Activated CD4-positive, alpha-beta T cell treated with anti-CD3 and anti-CD28 coated beads for 1 hour (primary cell): ENCODE data around the gene ZNF462.

Experiments used
- DNase-seq: peaks from one replicate; pipeline ENCODE4 v3.0.0-alpha.2; 2020

Gene ZNF462

DNA sequence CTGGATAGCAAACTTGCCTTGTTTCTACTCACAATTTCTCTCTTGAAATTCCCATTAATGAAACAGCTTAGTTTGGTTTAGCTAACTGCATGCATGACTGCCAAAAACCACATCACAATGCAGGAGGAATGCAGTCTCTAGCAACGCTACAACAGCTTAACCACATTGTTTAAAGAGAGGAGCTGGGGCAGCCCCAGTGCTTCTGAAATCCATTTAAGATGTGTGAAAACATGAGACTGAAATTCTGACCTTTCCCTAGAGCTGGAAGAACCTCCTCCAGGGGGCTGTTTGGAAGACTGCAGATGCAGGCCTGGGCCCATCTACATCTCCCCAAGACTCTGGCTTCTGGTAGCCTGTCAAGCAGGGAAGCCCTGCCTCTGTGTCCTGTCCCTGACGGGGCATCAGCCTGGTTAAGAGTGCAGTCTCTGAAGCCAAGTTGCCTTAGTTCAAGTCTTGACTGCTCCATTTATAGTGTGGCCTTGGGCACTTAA lies 157.1 kb downstream of the ZNF462 start:
- no peak for DNase-seq

DNA sequence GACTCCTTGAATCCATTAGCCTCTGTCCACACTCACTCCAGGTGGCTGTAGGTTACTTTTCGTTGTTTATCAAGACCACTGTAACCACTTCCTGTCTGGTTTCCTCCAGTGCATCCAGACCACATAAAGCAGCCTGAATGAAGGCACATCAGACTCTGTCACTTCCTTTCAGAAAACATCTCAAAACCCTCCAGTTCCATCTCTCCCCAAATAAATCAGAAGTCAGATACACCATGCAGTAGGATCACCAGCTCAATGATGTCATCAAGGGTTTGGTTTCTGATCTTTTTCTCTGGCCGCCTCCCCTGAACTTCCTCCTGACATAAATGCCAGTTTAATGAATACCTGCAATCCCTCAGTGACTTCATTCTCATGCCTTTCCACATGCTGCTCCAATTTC lies 161.2 kb downstream of the ZNF462 start:
- DNase-seq: no peak

DNA sequence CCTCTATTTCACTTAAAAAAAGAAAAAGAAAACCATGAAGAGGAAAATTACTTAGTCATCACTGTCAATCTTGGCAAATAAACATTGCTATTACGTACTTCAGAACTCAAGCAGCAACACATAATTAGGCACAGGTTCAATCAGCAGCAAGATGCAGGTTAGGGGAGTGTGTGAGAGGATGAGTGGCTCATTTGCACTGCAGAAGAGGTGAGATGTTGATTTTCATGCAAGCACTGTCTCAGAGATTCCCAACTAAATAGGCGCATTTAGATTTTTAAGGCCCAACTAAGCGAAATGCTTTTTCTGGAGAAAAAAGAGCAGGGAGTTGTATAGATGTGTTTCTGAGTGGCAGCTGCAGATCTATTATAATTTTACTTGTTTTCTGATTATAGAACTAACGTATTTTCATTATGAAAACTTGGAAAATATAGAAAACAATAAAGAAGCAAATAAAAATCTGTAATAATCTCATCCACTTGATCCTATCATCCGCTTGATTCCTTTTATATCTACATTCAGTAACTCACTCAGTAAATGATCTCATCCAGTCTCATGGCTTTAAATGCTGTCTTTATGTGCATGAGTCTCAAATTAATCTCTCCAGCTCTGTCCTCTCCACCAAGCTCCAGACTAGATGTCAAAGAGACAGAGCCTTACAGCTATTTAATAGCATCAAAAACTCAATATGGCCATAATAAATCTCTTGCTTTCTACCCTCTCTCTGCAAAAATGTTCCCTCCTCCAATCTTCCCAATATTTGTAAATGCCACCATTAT lies 162.5 kb downstream of the ZNF462 start:
- no peak for DNase-seq

GRCh38 chr9:107029146-107029545 lies 166.2 kb downstream of the ZNF462 start:
- DNase-seq: no peak

- DNase-seq: no peak
Observed at GRCh38 chr9:107033966-107034365, 171.0 kb downstream of the ZNF462 start.

GRCh38 chr9:107034831-107035230 lies 171.9 kb downstream of the ZNF462 start:
- DNase-seq: no peak

DNA sequence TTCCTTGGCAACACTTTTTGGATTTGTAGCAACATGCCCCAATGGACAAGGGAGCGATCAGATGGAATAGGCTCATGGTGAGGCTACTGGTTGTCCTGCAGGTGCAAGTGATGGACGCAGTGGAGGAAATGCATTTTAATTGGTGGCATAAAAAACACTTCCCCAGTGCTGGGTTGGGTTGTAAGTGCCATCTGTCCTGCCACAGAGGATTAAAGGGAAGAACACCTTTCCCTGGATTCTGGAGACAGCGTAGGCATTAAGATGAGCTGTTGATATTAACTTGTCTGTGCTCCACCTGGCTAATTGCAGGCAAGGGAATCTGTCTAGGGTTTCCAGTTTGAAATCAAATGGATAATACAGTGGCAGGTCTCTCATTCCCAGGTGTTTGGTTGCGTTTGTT lies 173.4 kb downstream of the ZNF462 start:
- DNase-seq: no peak

- DNase-seq: no peak
Observed at GRCh38 chr9:107039542-107039941, 176.6 kb downstream of the ZNF462 start.

DNA sequence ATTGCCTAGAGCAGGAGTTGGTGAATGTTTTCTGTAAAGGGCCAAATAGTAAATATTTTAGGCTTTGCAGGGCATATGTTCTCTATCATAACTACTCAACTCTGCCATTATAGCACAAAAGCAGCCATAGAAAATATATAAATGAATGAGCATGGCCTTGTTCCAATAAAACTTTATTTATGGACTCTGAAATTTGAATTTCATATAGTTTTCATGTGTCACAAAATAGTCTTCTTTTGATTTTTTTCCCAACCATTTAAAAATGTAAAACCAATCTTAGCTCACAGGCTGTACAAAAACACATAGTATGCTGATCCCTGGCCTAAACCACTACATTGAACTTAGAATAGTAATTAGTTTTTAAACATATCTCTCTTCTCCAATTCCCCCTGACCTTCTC lies 179.6 kb downstream of the ZNF462 start:
- no peak for DNase-seq

DNA sequence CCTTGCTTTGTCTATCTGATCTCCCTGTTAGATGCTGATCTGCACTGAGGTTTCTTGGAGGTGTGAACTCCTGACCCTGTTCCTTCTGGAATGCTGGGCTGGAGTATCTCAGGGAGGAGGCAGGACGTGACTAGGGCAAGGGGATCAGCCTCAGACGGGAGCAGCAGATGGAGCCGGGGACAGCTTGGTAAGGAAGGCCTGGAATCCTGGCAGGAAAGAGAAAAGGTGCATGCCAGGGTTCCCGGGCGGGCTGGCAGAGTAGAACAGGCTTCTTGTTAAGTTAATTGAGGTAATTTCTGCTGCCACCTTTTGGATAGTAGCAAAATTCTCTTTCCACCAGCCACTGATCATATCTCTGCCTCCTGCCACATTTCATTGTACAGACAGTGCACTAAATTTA lies 180.9 kb downstream of the ZNF462 start:
- DNase-seq: no peak

DNA sequence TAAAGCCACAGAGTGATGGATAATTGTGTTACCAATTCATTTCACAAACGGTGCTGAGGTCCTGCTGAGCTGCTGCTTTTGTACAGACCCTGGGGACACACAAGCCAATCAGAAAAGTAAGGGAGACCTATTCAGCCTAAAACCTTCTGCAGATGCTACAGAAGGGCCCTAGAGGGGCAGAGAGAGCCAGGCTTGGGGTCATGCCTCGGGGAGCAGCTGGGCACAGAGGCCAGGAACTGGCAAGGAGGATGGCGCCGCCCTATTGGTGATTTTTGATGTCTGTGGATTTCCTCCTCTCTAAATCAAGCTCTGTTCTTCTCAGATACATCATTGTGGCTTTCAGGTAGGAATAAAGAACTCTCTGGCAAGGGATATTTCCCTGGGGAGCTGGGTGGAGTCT lies 181.9 kb downstream of the ZNF462 start:
- no peak for DNase-seq

DNA sequence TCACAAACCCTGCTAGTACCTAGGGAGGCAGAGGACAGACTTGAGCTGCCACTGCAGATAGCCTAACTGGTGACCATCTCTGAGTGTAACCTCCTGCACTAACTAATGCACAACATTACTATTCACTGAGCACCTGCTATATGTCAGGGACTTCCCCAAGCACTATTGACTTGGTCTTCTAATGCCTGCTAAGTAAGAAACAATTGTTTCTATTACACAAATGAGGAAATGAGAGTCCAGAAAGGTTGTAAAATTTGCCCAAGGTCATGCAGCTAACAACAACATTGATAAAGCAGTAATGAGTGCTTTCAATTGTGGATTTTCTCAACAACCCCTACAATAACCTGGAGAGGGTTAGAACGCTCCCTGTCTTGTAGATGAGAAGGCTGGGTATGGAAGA lies 183.7 kb downstream of the ZNF462 start:
- no peak for DNase-seq

DNA sequence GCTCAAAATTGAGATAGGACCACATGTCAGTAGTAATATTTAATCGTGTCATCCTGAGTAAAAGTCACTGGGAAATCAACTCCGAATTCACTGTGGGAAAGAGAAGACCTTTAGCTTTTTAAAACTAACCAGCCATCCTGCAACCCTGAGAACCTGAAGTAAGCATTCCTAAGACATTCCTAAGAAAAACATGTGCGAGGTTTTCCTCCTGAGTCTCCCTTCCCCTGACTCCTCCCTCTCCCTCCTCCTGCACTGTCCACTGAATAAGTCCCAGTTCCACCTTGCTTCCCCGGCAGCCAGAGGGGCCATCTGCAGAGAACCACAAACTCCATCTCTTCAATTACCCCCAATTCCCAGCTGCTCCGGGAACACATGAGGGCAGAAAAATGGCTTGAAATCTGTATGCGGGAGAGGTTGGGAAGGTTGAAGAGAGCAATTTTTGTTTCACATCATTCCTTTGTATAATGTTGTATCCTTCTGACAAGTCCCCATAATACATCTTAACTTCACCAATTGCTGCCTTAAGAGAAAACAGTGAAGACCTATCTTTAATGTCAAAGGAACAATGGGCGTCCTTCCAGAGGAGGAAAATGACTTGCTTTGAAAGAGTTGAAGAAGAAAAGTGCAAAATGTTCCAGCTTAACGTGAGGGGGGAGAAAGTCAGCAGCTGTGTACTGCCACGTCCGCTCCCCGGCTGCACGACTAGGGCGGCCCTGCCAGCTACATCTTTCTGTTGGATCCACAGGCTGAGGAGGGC lies 186.3 kb downstream of the ZNF462 start:
- DNase-seq: no peak

GRCh38 chr9:107049803-107050184 lies 186.8 kb downstream of the ZNF462 start:
- no peak for DNase-seq

DNA sequence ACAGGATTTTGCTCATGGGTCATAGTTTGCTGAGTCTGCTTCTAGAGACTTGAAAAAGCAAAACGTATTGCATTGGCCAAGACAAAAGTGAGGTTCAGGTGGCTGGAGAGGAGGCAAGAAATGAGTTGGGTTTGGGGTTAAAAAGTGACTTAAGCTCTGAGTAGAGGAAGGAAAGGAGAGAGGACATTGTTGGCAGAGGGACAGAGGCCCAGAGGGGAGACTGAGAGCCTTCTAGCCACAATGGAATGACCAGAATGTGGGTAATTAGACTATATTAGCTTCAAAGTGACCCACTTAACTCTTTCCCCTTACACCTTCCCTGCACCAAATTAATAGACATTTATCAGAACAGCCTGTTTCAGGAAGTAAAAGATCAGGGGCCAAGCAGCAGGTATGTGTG lies 188.4 kb downstream of the ZNF462 start:
- no peak for DNase-seq

DNA sequence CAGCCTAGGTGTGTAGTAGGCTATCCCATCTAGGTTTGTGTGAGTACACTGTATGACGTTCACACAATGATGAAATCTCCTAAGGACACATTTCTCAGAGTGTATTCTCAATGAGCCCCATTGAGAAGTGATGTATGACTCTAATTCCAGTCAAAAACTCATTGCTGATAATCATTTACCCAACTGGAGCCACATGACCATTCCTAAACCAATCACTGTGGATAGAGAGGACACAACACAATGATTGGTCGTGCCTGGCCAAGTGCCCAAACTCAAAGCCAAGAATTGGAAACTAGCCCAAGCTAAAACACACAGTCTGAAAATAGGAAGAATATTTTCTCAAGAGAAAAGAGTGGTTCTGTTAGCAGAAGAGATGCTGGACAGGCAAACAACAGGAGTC lies 191.2 kb downstream of the ZNF462 start:
- no peak for DNase-seq

DNA sequence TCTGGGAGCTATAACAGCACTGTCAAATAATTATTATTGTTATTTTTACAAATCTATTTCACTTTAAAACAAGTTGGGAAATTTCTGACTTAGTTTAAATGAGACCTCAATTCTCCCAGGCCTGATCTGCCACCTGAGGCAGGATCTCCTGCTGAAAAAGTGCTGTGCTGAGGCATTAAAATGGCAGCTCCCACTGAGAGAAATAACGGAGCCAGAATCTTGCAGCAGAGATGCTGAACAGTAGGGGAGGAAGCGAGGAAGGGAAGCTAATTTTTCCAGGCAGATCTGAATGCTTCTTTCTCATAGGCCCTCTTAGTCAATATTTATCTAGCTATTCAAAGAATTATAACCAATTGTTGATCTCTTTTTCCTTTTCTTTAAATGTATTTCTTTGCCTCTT lies 196.3 kb downstream of the ZNF462 start:
- no peak for DNase-seq

DNA sequence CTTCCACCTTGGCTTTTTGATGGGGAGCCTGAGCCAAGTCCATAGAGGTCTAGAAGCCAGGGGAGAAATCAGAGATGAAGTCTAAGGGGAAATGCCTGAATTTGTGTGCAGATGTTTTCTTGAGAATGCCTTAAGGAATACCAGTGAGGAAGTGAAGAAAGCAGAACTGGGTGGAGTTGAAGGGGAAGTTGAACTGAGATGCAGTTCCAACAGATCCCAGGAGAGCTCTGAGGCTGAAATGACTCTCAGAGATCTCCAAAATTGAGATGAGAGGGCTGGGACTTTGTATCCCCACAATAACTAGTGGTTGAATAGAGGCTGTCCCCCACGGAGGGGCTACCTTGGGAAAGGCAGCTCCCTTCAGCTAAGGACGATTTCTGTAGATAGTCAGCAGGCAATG lies 197.1 kb downstream of the ZNF462 start:
- DNase-seq: no peak
